GM06990 (cell line): ENCODE results near the gene ADGRL3.

Experiments
- DNase-seq: peaks from one replicate; pipeline ENCODE4 v3.0.0-alpha.2; 2011; ENCODE audit not compliant: insufficient read length; ENCODE audit errors: extremely low read depth
- H3K27me3 ChIP-seq: replicated peaks from 2 replicates; pipeline ENCODE4 v1.6.0; 2011; ENCODE audit warnings: low read length; ENCODE audit not compliant: control insufficient read depth, insufficient read depth
- H3K36me3 ChIP-seq: 2 replicates; pipeline ENCODE4 v1.5.1; 2011; ENCODE audit warnings: low read length; ENCODE audit not compliant: control insufficient read depth, insufficient read depth
- H3K4me3 ChIP-seq: replicated peaks from 2 replicates; pipeline ENCODE4 v1.5.1; 2011; ENCODE audit warnings: low read depth, mild to moderate bottlenecking, control low read depth, low read length
- CTCF ChIP-seq: IDR thresholded peaks from 2 replicates; pipeline ENCODE4 v1.5.1; 2011; ENCODE audit warnings: low read length, control low read depth, mild to moderate bottlenecking, inconsistent platforms; ENCODE audit not compliant: insufficient read depth, poor library complexity, severe bottlenecking

ADGRL3 gene

GRCh38 chr4:61824454-61824853, 624.3 kb downstream of the ADGRL3 start:
- DNase-seq: no peak
- no peak for TF ChIP-seq CTCF
- Histone ChIP-seq H3K4me3 (no peak overlapping the region), H3K36me3 (no peaks in the 10 kb centered on the region), H3K27me3 (no peaks in the 10 kb centered on the region)

- Histone ChIP-seq H3K36me3 (no peaks in the 10 kb centered on the region), H3K27me3 (no peaks in the 10 kb centered on the region), H3K4me3 (no peak overlapping the region)
- no peak for DNase-seq
- TF ChIP-seq CTCF: no peak
Observed at GRCh38 chr4:61827907-61828391, 627.8 kb downstream of the ADGRL3 start.

- no peak for DNase-seq
- no peak for TF ChIP-seq CTCF
- H3K4me3 ChIP-seq: no peak overlapping the region
- H3K36me3 ChIP-seq: no peaks in the 10 kb centered on the region
- H3K27me3 ChIP-seq: no peaks in the 10 kb centered on the region
Observed at GRCh38 chr4:61828960-61829359, 628.8 kb downstream of the ADGRL3 start.

- DNase-seq: no peak
- TF ChIP-seq CTCF: no peak
- H3K36me3 ChIP-seq: no peaks in the 10 kb centered on the region
Observed at GRCh38 chr4:61831987-61832386, 631.9 kb downstream of the ADGRL3 start.

GRCh38 chr4:61837395-61837794, 637.3 kb downstream of the ADGRL3 start:
- Histone ChIP-seq H3K36me3 (no peaks in the 10 kb centered on the region), H3K27me3 (no peaks in the 10 kb centered on the region), H3K4me3 (no peak overlapping the region)
- DNase-seq: no peak
- no peak for TF ChIP-seq CTCF

More at GRCh38 chr4:61831987-61832386, 631.9 kb downstream of the ADGRL3 start:
- no peak overlapping the region for H3K4me3 ChIP-seq
- no peaks in the 10 kb centered on the region for H3K27me3 ChIP-seq

- TF ChIP-seq CTCF: no peak
- H3K4me3 ChIP-seq: no peak overlapping the region
- H3K36me3 ChIP-seq: no peaks in the 10 kb centered on the region
- no peak for DNase-seq
- H3K27me3 ChIP-seq: no peaks in the 10 kb centered on the region
Observed at GRCh38 chr4:61838072-61838471, 637.9 kb downstream of the ADGRL3 start.
